Measurements from ENCODE around the gene ARAP1.

DNA sequence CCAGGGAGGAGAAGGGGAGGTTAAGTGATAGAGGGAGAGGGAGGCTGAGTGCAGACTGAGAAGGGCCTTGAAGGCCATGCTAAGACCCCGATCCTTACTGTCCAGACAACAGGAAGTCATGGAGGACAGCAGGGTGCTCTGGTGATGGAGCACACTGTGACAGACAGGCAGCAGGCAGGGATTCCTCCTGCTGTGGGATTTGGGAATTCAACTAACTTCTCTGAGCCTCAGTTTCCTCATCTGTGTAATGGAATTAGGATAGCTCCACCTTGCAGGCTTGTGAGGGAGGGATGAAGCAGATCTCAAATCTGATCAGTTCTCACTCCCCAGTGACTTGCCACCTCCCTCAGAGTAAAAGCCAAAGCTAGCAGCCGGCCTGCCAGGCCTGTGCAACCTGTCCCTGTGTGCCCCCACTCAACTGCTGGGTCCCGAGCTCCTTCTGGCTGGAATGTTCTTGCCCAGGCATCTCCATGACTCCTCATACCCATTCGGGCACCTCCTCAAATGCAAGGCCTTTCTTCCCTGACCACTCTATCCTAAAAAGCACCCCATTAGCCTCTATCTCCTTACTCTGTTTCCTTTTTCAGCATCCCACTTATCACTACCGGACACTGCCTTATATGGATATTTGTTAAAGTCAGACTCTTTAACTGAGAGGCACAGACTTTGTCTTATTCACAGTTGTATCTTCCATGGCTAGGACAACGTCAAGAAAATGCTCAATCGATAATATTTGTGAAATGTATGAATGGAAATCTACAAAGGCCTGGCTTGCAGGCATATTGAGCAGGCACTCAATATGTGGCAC, 9.5 kb downstream of the ARAP1 start:
- no peak for TF ChIP-seq TAF1 (IDR thresholded peaks at IDR 0.05; ENCODE audit: low read depth, low read length)
- TF ChIP-seq, protein P1, sequence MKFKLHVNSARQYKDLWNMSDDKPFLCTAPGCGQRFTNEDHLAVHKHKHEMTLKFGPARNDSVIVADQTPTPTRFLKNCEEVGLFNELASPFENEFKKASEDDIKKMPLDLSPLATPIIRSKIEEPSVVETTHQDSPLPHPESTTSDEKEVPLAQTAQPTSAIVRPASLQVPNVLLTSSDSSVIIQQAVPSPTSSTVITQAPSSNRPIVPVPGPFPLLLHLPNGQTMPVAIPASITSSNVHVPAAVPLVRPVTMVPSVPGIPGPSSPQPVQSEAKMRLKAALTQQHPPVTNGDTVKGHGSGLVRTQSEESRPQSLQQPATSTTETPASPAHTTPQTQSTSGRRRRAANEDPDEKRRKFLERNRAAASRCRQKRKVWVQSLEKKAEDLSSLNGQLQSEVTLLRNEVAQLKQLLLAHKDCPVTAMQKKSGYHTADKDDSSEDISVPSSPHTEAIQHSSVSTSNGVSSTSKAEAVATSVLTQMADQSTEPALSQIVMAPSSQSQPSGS (IDR thresholded peaks at IDR 0.05; ENCODE audit: low read length), result no peak

Measured in H1 (cell line).